Naive thymus-derived CD4-positive, alpha-beta T cell (primary cell): ENCODE data around the gene MYH10. TPM values are rescaled to one million over a fixed set of nuclear protein-coding genes. Genes with fewer than 3 reads are reported as not detected.
A peak's percentile ranks its signal among the peaks of the same experiment; 100 is the strongest.
"Not testable (repeated sequence)": the region's sequence is repeated elsewhere in the genome, so short reads cannot be mapped to it uniquely, and the experiment has no call there.

Experiments
- ATAC-seq: fragments of 150-1000 bp; cut with Tn5 transposase; 2 replicates; pipeline ENCODE4 v1.10.0; 2021; ENCODE audit warnings: mild to moderate bottlenecking, moderate library complexity
- CTCF ChIA-PET: fragments of 350-600 bp; sonication (Branson Sonifier 250); formaldehyde crosslinking; loops from one replicate; lab custom pipeline; 2021; ENCODE audit warnings: antibody characterized with exemption; lab: Charles Lee
- POLR2A ChIA-PET: fragments of 350-600 bp; sonication (Branson Sonifier 250); formaldehyde crosslinking; loops from one replicate; lab custom pipeline; 2021; ENCODE audit warnings: antibody characterized with exemption, inconsistent platforms; lab: Charles Lee
- DNase-seq, 9 donors: peaks; one replicate each; pipeline versions ENCODE4 v3.0.0 to v3.0.0-alpha.2; 2020 to 2022; ENCODE audit warnings: mixed read lengths in 1 of 9
- H3K27ac ChIP-seq: one replicate; pipeline ENCODE4 v1.7.0; 2013; ENCODE audit warnings: mild to moderate bottlenecking, low read depth, low read length, moderate library complexity
- H3K27me3 ChIP-seq, 2 donors: one replicate each; pipeline ENCODE4 v1.7.0; 2013; ENCODE audit warnings: low read length in 2 of 2, mild to moderate bottlenecking in 2 of 2, moderate library complexity in 2 of 2; ENCODE audit not compliant: control insufficient read depth in 2 of 2, insufficient read depth in 2 of 2
- H3K36me3 ChIP-seq, 3 experiments: 1 replicate in 2 of 3; 2 replicates in 1 of 3; pipeline ENCODE4 v1.7.0; 2013; ENCODE audit warnings: low read length in 3 of 3, mild to moderate bottlenecking in 3 of 3, moderate library complexity in 1 of 3; ENCODE audit not compliant: insufficient read depth in 3 of 3, control insufficient read depth in 2 of 3
- H3K4me1 ChIP-seq, 2 donors: one replicate each; pipeline ENCODE4 v1.7.0; 2013; ENCODE audit warnings: low read length in 2 of 2, mild to moderate bottlenecking in 2 of 2, moderate library complexity in 1 of 2; ENCODE audit not compliant: control insufficient read depth in 2 of 2, insufficient read depth in 2 of 2
- H3K4me3 ChIP-seq: 2 replicates; pipeline ENCODE4 v1.7.0; 2013; ENCODE audit warnings: mild to moderate bottlenecking, low read length
- H3K9me3 ChIP-seq, 3 experiments: 1 replicate in 2 of 3; 2 replicates in 1 of 3; pipeline ENCODE4 v1.7.0; 2013; ENCODE audit warnings: low read length in 3 of 3; ENCODE audit not compliant: control insufficient read depth in 2 of 3
- H3K27ac Mint-ChIP-seq, 9 donors: one replicate each; pipeline ENCODE4 v1.8.0; 2020 to 2022; ENCODE audit warnings: mixed read lengths in 9 of 9, mild to moderate bottlenecking in 8 of 9, moderate library complexity in 5 of 9, inconsistent platforms in 2 of 9
- H3K27me3 Mint-ChIP-seq, 5 donors: one replicate each; pipeline ENCODE4 v1.8.0; 2021 to 2022; ENCODE audit warnings: mixed read lengths in 5 of 5, mild to moderate bottlenecking in 1 of 5
- H3K36me3 Mint-ChIP-seq, 5 donors: one replicate each; pipeline ENCODE4 v1.8.0; 2020 to 2022; ENCODE audit warnings: mixed read lengths in 5 of 5, mild to moderate bottlenecking in 3 of 5, inconsistent platforms in 1 of 5
- H3K4me1 Mint-ChIP-seq, 7 donors: one replicate each; pipeline ENCODE4 v1.8.0; 2020 to 2022; ENCODE audit warnings: mixed read lengths in 7 of 7, mild to moderate bottlenecking in 3 of 7, inconsistent platforms in 1 of 7
- H3K4me3 Mint-ChIP-seq, 10 donors: one replicate each; pipeline ENCODE4 v1.8.0; 2020 to 2022; ENCODE audit warnings: mild to moderate bottlenecking in 10 of 10, mixed read lengths in 10 of 10, moderate library complexity in 6 of 10, inconsistent platforms in 2 of 10
- H3K9me3 Mint-ChIP-seq, 11 donors: one replicate each; pipeline ENCODE4 v1.8.0; 2020 to 2022; ENCODE audit warnings: mixed read lengths in 11 of 11, mild to moderate bottlenecking in 4 of 11, inconsistent platforms in 1 of 11, moderate library complexity in 1 of 11
- intact Hi-C, 2 donors: fragments of 100-400 bp; cut with micrococcal nuclease; formaldehyde crosslinking; loops; one replicate each; pipeline ENCODE4 v1.15.1; 2023
- polyA plus RNA-seq, 2 donors: library from polyadenylated mRNA; unstranded; fragments of 300-500 nt; fragmentation: Illumina TruSeq; gene quantifications; one replicate each; pipeline ENCODE4 v1.2.3, GENCODE V29; 2021
- total RNA-seq, 6 experiments: library from RNA in 5 of 6; stranded (reverse) in 5 of 6; gene quantifications; 1 replicate in 5 of 6; 2 replicates in 1 of 6; pipeline ENCODE4 v1.2.3 and lab custom pipeline; 2021 to 2026

MYH10 gene
- total and polyA plus RNA-seq, 7 experiments from 2014 or later = 0.85 to 10.0 (median 2.0) TPM

- Mint-ChIP-seq H3K36me3 (peaks cover 0 to 6% (median 4%) of the 10 kb centered on the region in 5 donors), H3K4me3 (no peak overlapping the region), H3K9me3 (peaks cover 0 to 6% (median 4%) of the 10 kb centered on the region in 11 donors), H3K4me1 (peaks cover 0 to 7% (median 0%) of the 10 kb centered on the region in 7 donors), H3K27me3 (peaks cover 5 to 26% (median 12%) of the 10 kb centered on the region in 5 donors), H3K27ac (no peak overlapping the region)
- H3K9me3 ChIP-seq = no peaks in the 10 kb centered on the region
- no peaks in the 10 kb centered on the region for H3K36me3 ChIP-seq
- ATAC-seq (no peak), DNase-seq (no peak)
- H3K27me3 ChIP-seq = no peaks in the 10 kb centered on the region
- intact Hi-C loops = no loop called here
- no peak overlapping the region for H3K4me3 ChIP-seq
- ChIA-PET CTCF (no interaction called here), POLR2A (no interaction called here)
- H3K27ac ChIP-seq = no peak overlapping the region
- no peaks in the 10 kb centered on the region for H3K4me1 ChIP-seq
These were observed 31.7 kb upstream of the MYH10 start for GRCh38 chr17:8662076-8662831.

GRCh38 chr17:8660709-8661108, 30.2 kb upstream of the MYH10 start:
- Mint-ChIP-seq H3K27me3 (peaks cover 5 to 33% (median 12%) of the 10 kb centered on the region in 5 donors), H3K36me3 (peaks cover 0 to 12% (median 6%) of the 10 kb centered on the region in 5 donors), H3K27ac (peak overlapping the region in 1 of 9 donors; percentile 38), H3K9me3 (peaks cover 5 to 17% (median 10%) of the 10 kb centered on the region in 11 donors)
- H3K4me3 ChIP-seq, intact Hi-C loops, DNase-seq, H3K4me3 Mint-ChIP-seq, H3K4me1 Mint-ChIP-seq, ATAC-seq, H3K4me1 ChIP-seq, H3K27ac ChIP-seq, H3K9me3 ChIP-seq, POLR2A ChIA-PET, H3K27me3 ChIP-seq, H3K36me3 ChIP-seq: not testable (repeated sequence)
- CTCF ChIA-PET = interaction anchor here (0.7 kb wide), 1 partner anchor 402 kb away, joined by 3 read pairs; no protein-coding TSS in a partner anchor

GRCh38 chr17:8659758-8660410, 29.4 kb upstream of the MYH10 start:
- H3K27me3 ChIP-seq = no peaks in the 10 kb centered on the region
- Mint-ChIP-seq H3K36me3 (peaks cover 0 to 12% (median 6%) of the 10 kb centered on the region in 5 donors), H3K9me3 (peaks cover 5 to 19% (median 10%) of the 10 kb centered on the region in 11 donors), H3K4me3 (no peak overlapping the region), H3K27ac (no peak overlapping the region), H3K27me3 (peaks cover 5 to 28% (median 9%) of the 10 kb centered on the region in 5 donors), H3K4me1 (peaks cover 0 to 7% (median 0%) of the 10 kb centered on the region in 7 donors)
- intact Hi-C loops = no loop called here
- DNase-seq (no peak), ATAC-seq (no peak)
- POLR2A ChIA-PET = no interaction called here
- no peak overlapping the region for H3K27ac ChIP-seq
- H3K4me3 ChIP-seq = no peak overlapping the region
- CTCF ChIA-PET = no interaction called here
- peaks cover 0 to 7% (median 0%) of the 10 kb centered on the region in 3 experiments for H3K9me3 ChIP-seq
- H3K4me1 ChIP-seq = no peaks in the 10 kb centered on the region
- no peaks in the 10 kb centered on the region for H3K36me3 ChIP-seq

GRCh38 chr17:8658810-8659209, 28.3 kb upstream of the MYH10 start:
- no peaks in the 10 kb centered on the region for H3K4me1 ChIP-seq
- CTCF ChIA-PET = no interaction called here
- H3K27ac ChIP-seq = no peak overlapping the region
- intact Hi-C loops = no loop called here
- Mint-ChIP-seq H3K4me1 (peaks cover 0 to 7% (median 0%) of the 10 kb centered on the region in 7 donors), H3K4me3 (no peak overlapping the region), H3K27ac (no peak overlapping the region), H3K27me3 (peaks cover 5 to 28% (median 13%) of the 10 kb centered on the region in 5 donors), H3K9me3 (peaks cover 5 to 19% (median 10%) of the 10 kb centered on the region in 11 donors), H3K36me3 (peaks cover 0 to 12% (median 6%) of the 10 kb centered on the region in 5 donors)
- peaks cover 0 to 7% (median 0%) of the 10 kb centered on the region in 3 experiments for H3K9me3 ChIP-seq
- POLR2A ChIA-PET = no interaction called here
- no peak overlapping the region for H3K4me3 ChIP-seq
- DNase-seq (no peak), ATAC-seq (no peak)
- H3K27me3 ChIP-seq = no peaks in the 10 kb centered on the region
- no peaks in the 10 kb centered on the region for H3K36me3 ChIP-seq

GRCh38 chr17:8656693-8657092, 26.2 kb upstream of the MYH10 start:
- Mint-ChIP-seq H3K4me1 (peaks cover 0 to 7% (median 0%) of the 10 kb centered on the region in 7 donors), H3K27ac (no peak overlapping the region), H3K36me3 (peaks cover 0 to 12% (median 6%) of the 10 kb centered on the region in 5 donors)

GRCh38 chr17:8654822-8655221, 24.3 kb upstream of the MYH10 start:
- ChIA-PET CTCF (no interaction called here), POLR2A (no interaction called here)
- ATAC-seq = no peak

More at GRCh38 chr17:8656693-8657092, 26.2 kb upstream of the MYH10 start:
- Histone ChIP-seq H3K9me3 (peaks cover 0 to 7% (median 0%) of the 10 kb centered on the region in 3 experiments), H3K4me3 (no peak overlapping the region), H3K36me3 (no peaks in the 10 kb centered on the region), H3K27ac (no peak overlapping the region), H3K27me3 (no peaks in the 10 kb centered on the region), H3K4me1 (no peaks in the 10 kb centered on the region)
- ATAC-seq (no peak), DNase-seq (no peak)
- intact Hi-C loops = no loop called here
- peaks cover 5 to 19% (median 10%) of the 10 kb centered on the region in 11 donors for H3K9me3 Mint-ChIP-seq
- ChIA-PET CTCF (no interaction called here), POLR2A (interaction anchor here (0.7 kb wide), 1 partner anchor 13 kb away, joined by 6 read pairs; no protein-coding TSS in a partner anchor)
- H3K4me3 Mint-ChIP-seq = no peak overlapping the region
- H3K27me3 Mint-ChIP-seq = peaks cover 2 to 24% (median 11%) of the 10 kb centered on the region in 5 donors

More at GRCh38 chr17:8654822-8655221, 24.3 kb upstream of the MYH10 start:
- peaks cover 2 to 19% (median 10%) of the 10 kb centered on the region in 11 donors for H3K9me3 Mint-ChIP-seq
- no peaks in the 10 kb centered on the region for H3K4me1 ChIP-seq
- H3K27ac Mint-ChIP-seq = no peak overlapping the region
- H3K4me1 Mint-ChIP-seq = no peaks in the 10 kb centered on the region
- peaks cover 0 to 7% (median 0%) of the 10 kb centered on the region in 3 experiments for H3K9me3 ChIP-seq
- DNase-seq = no peak
- H3K27ac ChIP-seq = no peak overlapping the region
- no peaks in the 10 kb centered on the region for H3K36me3 ChIP-seq
- no peaks in the 10 kb centered on the region for H3K27me3 ChIP-seq
- H3K4me3 Mint-ChIP-seq = no peak overlapping the region
- H3K27me3 Mint-ChIP-seq = peaks cover 5 to 29% (median 22%) of the 10 kb centered on the region in 5 donors
- H3K36me3 Mint-ChIP-seq = peaks cover 0 to 9% (median 6%) of the 10 kb centered on the region in 5 donors
- no peak overlapping the region for H3K4me3 ChIP-seq
- intact Hi-C loops = no loop called here
